HG03108 (cell line): ENCODE measurements around the gene RIPK4.
"Not testable (repeated sequence)": the region's sequence is repeated elsewhere in the genome, so short reads cannot be mapped to it uniquely, and the experiment has no call there.

ENCODE experiments used
- ATAC-seq: cut with Tn5 transposase; IDR thresholded peaks from one replicate; pipeline ENCODE4 v1.9.1; 2021; ENCODE audit warnings: moderate library complexity; ENCODE audit not compliant: unreplicated experiment

Gene RIPK4

DNA sequence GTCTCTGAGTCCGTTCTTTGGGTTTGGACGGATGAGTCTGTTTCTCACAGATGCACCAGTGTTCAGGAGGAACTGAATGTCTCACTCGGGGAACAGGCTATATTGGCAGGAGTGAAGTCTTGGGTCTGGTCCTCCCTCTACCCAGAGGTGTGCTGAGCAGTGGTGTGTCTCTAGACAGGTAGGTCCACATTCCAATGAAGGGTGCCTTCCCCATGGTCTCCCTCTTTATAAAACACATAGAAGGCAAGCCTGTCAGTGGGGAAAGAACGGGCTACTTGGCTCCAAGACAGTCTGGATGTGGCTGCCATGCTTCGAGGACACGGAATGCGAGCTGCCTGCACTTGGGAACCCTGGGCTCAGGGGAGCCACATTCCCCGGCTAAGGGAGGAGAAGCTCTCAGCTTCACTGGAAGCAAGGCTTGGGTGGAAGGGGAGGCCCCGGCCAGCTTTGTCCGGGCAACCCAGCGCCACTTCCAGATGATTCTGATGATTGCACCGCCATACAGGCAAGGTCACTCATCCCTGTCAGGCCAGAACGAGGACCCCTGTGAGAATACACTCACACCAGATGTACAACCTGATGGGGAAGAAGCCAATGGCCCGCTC is 29.7 kb upstream of the RIPK4 start:
- ATAC-seq, result no peak

DNA sequence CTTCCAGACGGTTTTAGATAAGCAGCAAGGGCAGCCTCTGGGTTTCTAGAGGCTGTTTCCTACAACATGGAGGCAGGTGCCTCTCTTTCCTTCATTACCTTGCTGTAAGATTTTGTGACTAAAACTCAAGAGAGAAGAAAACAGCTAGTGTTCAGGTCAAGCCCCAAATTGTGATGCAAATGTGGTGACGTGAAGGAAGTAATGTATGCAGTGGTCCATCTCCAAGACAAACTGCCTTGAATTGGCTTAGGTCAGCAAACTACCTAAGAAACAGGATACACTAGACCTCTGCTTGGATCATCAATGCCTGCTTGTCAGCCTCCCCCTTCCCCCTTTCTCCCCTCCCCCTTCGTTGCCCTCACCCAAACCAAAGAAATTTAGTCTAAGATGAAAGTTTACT is 28.9 kb upstream of the RIPK4 start:
- ATAC-seq, result no peak

DNA sequence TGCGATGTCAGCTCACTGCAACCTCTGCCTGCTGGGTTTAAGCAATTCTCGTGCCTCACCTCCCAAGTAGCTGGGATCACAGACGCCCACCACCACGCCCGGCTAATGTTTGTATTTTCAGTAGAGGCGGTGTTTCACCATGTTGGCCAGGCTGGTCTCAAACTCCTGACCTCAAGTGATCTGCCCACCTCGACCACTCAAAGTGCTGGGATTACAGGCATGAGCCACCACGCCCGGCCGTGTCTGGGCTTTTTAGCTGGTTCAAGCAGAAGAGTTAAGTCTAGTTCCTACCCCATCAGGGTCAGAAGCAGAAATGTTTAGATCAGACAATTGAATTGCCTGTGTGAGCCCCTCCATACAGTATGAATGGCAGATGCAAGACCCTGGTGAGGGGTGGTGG is 27.7 kb upstream of the RIPK4 start:
- no peak for ATAC-seq

DNA sequence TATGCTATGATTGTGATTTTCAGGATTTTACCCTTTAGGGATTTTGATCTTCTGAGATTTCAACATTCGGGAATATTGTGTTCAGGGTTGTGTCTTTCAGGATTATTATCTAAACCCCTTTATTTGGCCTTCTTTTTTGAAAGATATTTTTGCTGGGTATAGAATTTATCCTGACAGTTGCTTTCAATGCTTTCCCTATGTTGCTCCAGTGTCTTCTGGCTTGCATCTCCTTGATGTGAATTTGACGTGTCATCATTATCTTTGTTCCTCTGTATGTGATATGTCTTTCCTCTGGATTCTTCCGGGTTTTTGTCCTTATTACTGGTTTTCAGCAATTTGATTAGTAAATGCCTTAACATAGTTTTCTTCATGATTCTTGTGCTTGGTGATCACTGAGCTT is 25.9 kb upstream of the RIPK4 start:
- ATAC-seq, result no peak

DNA sequence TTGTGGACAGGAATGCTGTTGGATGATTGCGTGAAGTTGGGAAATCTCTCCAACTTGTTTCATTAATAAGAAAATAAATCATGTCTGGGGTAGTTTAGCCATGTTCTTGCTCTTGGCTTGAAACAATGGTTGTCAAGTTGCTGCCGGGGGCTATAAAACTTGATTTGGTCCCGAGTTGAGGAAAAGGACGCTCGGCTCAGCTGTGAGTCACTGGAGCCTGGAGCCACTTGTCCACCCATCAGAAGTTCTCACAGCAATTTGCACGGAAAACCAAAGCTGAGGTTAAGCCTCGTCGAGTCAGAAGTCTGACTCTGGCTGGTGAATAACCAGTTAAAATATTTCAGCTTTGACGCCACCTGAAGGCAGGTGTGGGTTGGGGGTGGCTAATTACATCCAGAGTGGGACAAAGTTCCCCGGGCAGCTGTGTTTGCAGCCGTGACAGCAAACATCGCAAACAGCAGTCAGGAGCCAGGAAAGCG is 19.7 kb upstream of the RIPK4 start:
- no peak for ATAC-seq

DNA sequence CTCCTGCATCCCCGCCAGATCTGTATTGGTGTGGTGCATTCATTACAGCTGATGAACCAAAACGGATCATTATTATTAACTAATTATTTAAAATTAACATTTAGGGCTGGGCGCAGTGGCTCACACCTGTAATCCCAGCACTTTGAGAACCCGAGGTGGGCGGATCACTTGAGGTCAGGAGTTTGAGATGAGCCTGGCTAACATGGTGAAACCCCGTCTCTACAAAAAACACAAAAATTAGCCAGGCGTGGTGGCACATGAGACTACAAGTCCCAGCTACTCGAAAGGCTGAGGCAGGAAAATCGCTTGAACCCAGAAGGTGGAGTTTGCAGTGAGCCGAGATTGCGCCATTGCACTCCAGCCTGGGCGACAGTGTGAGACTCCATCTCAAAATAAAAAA is 18.4 kb upstream of the RIPK4 start:
- ATAC-seq, result not testable (repeated sequence)

DNA sequence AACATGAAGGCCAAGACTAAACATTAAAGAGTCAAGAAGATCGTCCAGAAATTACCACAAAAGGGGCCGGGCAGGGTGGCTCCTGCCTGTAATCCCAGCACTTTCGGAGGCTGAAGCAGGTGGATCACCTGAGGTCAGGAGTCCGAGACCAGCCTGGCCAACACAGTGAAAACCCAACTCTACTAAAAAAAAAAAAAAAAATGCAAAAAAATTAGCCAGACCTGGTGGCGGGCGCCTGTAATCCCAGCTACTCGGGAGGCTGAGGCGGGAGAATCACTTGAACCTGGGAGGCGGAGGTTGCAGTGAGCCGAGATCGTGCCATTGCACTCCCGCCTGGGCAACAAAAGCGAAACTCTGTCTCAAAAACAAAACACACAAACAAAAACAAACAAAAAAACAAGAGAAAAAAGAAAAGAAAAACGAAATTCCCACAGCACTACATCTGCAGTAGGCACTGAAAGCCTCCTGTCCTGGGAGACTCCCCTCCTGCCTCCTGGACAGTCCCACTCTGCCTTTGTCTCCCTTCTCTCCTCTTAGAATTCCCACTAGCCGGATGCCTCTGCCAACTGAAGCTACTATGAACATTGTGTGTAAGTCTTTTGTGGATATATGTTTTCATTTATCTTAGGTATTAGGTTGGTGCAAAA is 17.7 kb upstream of the RIPK4 start:
- no peak for ATAC-seq

DNA sequence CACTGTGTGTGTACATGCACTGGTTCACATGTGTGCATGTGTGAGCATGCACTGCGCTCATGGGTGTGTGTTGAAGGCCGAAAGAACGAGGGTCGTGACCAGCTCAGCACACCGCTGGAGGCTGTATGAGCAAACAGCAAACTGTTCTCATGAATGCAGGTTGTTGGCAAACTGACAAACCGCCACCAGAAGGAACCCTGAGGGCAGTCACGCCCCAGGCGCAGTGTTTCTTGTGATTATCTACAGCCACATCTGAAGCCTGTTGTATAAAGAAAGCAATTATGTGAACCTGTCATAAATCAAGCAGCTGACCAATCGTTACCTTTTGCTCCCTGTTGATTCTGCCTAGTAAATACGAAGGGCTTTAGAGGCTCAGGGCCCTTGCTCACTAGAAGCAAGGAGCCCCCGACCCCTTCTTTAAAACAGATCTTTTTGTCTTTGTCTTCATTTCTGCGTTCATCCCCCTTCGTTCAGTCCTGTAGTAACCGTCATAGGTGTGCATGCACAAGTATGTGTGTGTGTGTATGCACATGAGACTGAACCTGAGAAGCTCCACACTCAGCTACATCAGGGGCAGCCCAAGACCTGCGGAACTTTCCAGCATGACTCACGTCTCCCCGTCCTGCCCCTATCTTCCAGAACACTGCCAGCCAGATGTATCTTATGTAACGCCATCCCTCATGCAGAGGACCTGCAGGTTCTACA is 16.8 kb upstream of the RIPK4 start:
- no peak for ATAC-seq

DNA sequence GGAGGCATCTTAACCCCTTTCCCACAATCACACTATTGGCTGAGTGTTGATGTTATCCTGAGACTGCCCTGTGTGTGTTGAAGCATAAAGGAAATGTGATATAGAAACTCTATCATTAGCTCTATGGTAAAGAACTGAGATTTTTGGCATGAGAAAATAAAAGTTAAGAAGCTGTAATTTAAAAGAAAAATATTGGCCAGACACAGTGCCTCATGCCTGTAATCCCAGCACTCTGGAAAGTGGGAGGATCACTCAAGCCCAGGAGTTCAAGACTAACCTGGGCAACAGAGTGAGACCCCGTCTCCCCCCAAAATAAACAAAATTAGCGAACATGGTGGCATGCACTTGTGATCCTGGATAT is 14.2 kb upstream of the RIPK4 start:
- no peak for ATAC-seq

DNA sequence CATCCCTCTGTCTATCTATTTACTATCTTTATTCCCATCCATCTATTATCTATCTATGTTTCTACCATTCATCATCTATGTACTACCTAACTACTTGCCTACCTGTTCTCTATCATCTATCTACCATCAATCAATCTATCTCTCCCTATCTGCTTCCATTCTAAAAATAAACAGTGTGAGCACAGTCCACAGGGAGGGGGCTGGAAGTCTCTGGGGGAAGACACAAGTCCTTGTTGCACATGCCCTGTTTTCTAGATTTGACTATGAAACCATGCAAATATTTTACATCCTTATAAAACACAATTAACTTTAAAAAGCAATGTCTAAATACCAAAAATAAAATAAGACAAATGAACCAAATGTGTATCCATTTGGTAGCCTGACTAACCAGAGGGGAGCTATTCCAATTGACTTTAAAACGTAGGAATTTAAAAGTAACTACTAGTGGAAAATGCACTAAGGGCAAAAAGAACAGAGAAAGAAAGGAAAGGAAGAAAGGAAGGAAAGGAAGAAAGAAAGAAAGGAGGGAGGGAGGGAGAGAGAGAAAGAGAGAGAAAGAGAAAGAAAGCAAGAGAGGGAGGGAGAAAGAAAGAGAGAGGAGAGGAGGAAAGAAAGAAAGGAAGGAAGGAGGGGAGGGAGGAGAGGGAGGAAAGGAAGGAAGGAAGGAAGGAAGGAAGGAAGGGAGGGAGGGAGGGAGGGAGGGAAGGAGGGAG is 13.6 kb upstream of the RIPK4 start:
- no peak for ATAC-seq

DNA sequence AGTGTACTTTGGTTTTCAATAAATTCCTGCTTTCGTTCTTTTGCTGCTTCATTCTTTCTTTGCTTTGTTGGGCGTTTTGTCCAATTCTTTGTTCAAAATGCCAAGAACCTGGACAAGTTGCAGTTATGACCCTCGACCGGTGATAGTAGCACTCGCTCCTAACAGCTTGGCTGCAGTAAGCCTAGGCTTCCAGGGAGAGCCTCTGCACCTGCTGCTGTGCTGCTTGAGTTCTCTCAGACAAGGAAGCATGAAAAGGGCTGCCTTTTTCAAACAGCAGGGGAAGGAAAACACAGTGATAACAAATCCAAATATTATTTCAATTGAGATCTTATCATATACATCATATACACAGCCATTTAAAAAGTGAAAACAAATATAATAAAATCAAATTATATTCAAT is 12.8 kb upstream of the RIPK4 start:
- no peak for ATAC-seq

DNA sequence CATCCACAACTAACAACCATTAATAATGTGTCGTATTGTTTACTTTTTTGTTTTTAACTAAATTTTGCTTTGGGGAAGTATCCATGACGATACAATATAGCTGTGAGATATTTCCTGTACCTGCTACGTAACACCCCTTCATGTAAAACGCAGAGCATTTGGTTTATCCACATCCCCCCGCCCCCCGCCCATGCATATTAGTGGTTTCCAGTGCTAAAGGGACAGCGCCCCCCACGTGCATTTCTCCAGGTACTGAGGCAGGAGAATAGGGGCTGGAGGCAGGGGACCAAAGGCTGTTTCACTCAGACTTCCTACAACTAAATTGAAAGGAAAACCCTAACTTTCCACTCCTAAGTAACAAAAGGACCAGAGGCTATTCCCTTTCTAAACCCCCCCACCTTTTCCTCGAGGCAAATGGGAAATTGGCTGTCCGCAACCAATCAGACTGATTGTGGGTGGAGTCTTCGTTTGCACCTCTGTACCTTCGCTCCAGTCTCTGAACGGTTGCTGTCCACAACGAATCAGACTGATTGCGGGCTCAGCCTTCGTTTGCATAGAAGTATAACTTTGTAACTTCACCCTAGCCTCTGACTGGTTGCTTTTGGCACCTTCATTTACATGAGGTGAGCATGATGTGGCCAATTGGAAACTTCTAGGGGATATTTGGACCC is 12.2 kb upstream of the RIPK4 start:
- ATAC-seq, result no peak

DNA sequence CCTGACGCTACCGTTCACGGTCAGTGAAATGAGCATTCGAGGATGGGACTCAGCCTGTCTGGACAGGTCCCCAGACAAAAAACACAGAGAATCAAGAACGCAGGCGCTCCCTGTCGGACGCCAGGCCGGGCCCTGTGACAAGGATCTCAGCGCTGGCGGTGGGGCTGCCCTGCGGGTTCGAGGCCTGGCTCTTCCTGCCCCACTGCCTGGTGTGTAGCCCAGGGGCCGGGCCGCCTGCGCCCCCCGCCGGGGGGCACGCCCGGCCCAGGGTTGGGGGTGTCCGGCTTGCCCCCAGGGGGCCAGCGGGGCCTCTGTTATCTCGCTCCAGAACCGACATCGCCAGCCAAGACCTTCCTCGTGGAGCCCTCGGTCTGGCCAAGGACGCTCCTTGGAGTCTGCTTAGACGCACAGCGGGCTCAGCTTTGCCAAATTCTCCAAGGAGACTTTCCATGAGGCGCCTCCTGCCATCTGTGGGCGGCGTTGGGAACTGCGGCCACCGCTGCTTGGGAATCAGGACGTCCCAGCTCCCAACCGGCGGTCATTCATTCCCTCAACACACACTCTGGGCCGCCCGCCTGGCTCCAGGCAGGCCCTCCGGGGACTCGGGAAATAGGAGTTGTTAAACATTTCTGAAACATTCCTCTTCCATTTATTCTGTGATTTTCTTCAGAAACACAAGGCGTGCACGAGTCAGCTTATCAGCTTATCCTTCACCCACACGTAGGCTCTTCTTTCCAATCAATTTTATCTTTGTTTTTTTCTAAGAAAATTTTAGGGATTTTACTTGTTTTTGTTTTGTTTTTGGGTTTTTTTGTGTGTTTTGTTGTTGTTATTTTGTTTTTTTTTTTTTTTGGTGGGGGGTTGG is 11.3 kb upstream of the RIPK4 start:
- no peak for ATAC-seq

DNA sequence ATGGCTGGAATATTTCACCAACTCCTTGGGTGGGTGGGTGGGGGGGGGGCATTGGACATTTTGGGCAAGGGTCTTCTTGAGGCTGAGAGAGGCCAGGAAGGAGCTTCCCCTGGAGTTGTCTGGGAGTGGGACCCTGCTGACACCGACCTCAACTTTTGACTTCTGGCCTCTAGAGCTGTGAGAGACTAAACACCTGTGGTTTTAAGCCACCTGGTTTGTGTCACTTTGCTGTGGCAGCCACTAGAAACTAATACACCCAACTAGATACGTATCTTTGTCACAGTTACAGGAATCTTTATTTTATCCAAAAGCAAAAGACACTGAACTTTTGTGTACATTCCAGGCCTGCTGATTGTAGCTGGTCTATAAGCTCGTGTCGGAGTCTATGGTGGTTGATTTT is 9.9 kb upstream of the RIPK4 start:
- no peak for ATAC-seq

DNA sequence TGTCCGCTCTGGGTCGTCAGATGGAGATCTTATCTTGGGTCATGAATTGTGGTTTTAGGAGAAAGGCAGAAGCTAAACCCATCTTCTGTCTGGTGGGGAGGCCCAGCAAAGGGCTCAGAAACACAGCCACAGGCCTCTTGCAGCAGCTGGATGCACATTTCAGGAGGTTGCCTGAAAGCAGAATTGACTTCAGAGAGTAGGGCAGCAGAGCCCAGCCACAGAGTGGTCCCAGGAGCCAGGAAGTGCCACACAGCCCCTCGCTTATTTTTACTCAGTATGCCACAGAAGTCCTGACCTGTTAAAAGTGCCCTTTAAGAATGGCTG is 8.3 kb upstream of the RIPK4 start:
- no peak for ATAC-seq

DNA sequence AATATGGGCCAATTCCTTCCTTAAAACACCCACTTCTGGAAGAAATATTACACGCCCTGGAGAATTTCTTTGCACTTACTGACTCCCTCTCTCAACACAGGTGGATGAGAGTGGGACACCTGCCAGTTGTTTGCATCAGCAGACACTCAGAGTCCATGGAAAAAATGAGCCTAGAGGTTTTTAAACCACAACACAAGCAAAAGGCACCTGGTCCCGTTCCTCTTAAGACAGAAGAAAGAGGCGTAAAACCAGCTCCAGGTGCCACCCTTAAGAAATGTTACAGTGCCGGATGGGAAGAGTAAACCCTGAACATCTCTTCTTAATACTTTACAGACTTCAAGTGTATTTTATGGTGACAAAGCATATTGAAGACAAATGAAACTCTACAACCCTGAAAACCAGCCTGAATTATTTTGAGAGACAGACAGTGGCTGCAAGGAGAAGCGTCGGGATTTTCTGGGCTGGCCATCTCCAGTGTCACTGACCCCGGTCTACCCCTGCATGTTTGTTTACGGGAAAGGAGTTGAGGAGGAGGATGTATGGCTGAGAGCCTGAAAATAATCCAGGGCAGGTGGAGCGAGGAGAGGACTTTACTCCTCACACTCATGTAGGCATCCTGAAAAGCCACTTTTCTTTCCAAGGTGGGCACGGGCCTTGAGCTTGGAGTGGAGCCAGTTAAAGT is 7.8 kb upstream of the RIPK4 start:
- no peak for ATAC-seq

DNA sequence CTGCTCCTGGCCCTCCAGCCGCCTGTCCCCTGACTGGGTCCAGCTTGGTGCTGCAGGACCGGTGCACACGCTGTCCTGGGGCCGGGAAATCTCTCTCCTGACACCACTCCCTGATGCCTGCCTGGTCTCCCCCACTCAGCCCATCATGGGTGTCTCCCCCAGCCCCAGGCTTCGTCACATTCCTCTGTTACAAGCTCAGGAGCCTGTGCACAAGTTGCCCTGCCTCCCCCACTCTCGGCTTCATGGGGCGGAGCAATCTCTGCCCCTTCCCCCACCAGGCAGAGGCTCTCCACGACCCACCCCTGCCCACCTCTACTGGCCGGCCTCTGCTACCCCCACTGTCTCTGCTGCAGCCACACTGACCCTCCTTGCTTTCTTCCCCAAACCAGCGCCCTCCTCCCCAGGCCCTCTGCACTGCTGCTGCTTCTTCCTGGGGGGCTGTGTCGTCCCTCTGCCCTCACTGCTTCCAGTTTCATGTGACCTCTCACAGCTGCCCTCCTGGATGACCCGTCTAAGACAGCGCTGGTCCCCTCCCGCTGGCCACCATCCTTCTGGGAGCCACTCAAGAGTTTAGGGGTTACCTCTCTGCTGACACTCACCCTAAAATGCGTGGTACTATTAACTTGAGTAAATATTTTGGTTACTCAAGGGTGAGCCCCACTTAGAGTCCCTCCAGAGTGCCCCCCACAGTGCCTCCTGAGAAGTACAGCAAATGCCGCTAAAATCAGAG is 5.7 kb upstream of the RIPK4 start:
- no peak for ATAC-seq

DNA sequence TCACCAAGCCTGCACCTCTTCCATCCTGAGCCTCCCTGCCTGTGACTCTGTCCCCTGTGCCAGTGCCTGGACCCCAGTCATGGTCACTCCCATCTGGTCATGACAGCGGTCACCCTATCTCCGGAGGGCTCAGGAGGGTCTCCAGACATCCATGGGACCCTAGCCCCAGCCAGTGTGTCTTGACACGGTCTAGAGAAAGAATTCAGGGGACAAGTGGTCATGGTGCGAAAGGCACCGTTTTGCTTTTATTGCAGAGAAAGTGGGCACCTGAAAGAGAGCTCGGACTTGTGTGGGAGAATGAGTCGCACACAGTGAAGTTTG is 4.7 kb upstream of the RIPK4 start:
- ATAC-seq, result no peak

DNA sequence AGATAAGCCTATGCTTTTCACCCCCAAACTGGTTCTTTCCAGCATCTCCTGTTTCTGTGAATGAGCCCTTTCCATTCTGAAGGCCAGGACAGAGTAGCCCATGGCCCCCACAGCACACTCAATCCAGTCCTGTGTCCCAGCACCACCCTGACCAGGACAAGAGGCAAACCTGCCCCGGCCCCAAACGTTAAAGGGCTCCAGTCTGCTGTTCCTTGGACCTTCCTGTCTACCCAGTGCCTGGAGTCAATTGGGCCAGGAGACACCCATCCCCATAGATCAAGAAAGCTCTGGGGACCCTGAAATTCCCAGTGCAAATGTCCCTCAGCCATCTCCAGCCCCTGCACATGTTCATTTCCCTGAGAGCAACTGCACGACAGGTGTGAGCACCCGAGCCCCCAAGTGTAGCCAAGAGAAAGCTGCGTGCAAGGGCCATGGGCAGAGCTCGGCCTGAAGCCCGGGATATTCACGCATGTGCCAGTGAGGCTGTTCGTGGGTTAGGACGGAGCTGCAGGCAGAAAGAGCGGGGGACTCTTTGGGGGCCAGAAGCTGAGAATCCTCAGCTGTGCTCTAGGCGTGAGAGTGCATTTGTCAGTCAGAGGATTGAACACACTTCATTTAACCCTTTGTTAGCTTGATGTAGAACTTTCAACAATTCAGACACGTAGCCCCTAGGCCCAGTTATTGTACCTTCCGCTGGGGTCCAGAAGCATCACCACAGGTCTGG is 4.2 kb upstream of the RIPK4 start:
- ATAC-seq, result no peak
